ENCODE measurements around the gene TSHZ2.

The TSHZ2 gene

DNA sequence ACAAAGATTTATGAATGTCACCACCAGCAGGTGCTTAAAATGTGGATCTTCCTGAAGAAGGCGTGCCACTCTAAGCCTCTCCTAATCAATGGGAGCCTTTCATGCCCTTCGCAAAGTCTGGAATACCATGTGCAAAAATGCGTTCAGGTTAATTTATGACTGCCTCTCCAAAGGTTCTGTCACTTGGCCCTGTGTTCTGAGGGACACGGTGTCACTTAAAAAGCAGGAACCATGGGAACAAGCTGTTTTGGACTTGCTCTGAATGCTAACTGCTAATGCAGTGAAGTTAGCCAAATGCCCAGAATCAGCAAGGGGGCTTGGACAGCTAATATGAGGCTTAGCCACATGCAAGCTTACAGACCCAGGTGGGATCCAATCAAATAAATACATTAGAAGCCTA, 250.3 kb downstream of the TSHZ2 start:
- TF ChIP-seq, protein P1, sequence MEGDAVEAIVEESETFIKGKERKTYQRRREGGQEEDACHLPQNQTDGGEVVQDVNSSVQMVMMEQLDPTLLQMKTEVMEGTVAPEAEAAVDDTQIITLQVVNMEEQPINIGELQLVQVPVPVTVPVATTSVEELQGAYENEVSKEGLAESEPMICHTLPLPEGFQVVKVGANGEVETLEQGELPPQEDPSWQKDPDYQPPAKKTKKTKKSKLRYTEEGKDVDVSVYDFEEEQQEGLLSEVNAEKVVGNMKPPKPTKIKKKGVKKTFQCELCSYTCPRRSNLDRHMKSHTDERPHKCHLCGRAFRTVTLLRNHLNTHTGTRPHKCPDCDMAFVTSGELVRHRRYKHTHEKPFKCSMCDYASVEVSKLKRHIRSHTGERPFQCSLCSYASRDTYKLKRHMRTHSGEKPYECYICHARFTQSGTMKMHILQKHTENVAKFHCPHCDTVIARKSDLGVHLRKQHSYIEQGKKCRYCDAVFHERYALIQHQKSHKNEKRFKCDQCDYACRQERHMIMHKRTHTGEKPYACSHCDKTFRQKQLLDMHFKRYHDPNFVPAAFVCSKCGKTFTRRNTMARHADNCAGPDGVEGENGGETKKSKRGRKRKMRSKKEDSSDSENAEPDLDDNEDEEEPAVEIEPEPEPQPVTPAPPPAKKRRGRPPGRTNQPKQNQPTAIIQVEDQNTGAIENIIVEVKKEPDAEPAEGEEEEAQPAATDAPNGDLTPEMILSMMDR (IDR thresholded peaks at IDR 0.05; ENCODE audit: low read depth, low read length, missing control alignments) = no peak
- DNase-seq (ENCODE audit: extremely low read depth, low read depth) = no peak
- no peak overlapping the region for H3K4me3 ChIP-seq (replicated peaks; ENCODE audit: low read depth, low read length)

DNA sequence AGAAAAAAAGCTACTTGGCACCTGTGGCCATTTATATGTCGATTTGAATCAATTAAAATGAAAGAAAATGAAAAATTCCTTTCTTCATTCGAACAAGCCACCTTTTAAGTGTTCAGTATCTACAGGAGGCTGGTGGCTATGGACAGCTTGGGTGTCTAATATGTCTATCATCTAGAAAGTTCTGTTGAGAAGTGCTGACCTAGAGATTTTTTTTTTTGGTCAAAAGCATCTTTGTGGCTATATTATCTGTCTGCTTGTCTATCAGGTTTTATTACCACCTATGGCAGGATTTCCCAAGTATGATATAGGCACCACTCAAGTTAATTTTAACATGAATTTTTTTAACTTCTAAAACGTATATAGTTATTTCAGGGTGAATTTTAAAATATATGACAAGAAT, 250.8 kb downstream of the TSHZ2 start:
- H3K4me3 ChIP-seq (replicated peaks; ENCODE audit: low read depth, low read length) = no peak overlapping the region

DNA sequence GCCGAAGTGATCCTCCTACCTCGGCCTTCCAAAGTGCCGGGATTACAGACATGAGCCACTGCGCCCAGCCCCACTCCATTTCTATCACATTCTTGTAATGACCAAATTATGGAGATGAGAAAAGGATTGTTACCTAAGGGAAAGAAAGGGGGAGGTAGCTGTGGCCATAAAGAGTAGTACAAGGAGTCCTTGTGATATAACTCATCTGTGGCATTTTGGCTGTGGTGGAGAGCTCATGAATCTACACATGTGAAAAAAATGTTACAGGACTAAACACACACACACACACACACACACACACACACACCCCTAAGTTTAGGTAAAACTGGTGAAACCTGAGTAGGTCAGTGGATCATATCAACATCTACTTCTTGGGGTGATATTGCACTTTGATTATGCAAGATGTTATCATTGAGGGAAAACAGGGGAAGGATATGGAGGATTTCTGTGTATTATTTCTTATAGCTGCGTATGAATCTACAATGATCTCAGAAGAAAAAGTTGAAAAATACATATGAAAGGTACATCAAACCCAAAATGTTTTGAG, 251.5 kb downstream of the TSHZ2 start:
- TF ChIP-seq, protein P1 (IDR thresholded peaks at IDR 0.05; ENCODE audit: low read depth, low read length, missing control alignments) = no peak
- no peak for DNase-seq (ENCODE audit: extremely low read depth, low read depth)
- no peak overlapping the region for H3K4me3 ChIP-seq (replicated peaks; ENCODE audit: low read depth, low read length)

More for the DNA sequence above, 250.8 kb downstream of the TSHZ2 start:
- no peak for DNase-seq (ENCODE audit: extremely low read depth, low read depth)
- TF ChIP-seq, protein P1 (IDR thresholded peaks at IDR 0.05; ENCODE audit: low read depth, low read length, missing control alignments) = no peak

DNA sequence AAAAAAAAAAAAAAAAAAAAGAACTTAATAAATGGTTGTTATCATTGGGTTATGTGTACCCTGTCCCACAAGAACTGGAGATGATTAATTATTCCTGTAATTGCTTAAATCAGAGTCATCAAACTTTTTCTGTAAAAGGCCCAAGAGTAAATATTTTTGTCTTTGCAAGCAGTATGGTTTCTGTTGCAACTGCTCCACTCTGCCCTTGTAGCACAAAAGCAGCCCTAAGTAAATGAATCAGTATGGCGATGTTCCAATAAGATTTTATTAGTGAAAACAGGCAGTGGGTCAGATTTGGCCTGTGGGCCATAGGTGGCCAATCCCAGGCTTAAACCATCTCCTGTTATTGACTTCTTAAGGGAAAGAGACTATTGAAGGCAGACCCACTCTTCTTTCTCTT, 252.7 kb downstream of the TSHZ2 start:
- TF ChIP-seq, protein P1 (IDR thresholded peaks at IDR 0.05; ENCODE audit: low read depth, low read length, missing control alignments) = no peak
- no peak overlapping the region for H3K4me3 ChIP-seq (replicated peaks; ENCODE audit: low read depth, low read length)
- no peak for DNase-seq (ENCODE audit: extremely low read depth, low read depth)

DNA sequence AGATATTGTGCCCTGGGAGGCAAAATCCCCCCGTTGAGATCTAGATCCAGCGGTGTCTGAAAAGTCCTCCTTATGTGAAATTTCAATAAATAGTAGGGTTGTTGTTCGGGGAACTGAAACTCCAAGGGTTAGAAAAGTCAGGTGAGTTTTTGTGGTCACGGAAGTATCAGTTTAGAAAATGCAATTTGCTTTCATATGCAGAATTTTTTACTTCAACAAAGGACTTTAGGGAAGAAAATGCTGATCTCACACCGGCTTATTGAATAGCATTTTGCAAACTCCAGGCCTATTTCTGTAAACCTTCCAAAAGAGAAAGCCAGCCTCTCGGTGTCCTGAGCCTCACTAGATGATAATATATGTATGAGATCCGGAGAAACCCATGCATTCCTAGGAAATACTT, 254.7 kb downstream of the TSHZ2 start:
- no peak overlapping the region for H3K4me3 ChIP-seq (replicated peaks; ENCODE audit: low read depth, low read length)
- no peak for DNase-seq (ENCODE audit: extremely low read depth, low read depth)
- TF ChIP-seq, protein P1 (IDR thresholded peaks at IDR 0.05; ENCODE audit: low read depth, low read length, missing control alignments) = no peak

DNA sequence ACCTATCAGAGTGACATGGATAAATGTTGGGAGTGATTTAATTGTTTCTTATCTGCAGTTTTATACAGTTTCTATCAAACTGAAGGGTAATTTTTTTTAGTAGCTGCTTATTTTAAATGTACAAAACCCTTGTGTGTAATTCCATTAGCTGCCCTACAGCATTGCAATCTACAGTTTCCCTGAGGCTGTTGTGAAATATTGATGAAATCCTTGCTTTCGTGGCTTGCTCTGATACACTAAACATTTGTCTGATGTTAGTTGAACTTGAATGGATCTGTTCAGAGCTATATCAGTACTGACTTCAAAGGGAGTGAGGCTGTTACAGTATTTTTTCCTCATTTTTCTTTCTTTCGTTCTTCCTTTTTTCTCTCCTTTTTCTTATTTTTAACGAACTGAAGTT, 255.4 kb downstream of the TSHZ2 start:
- DNase-seq (ENCODE audit: extremely low read depth, low read depth) = no peak
- TF ChIP-seq, protein P1 (IDR thresholded peaks at IDR 0.05; ENCODE audit: low read depth, low read length, missing control alignments) = no peak
- H3K4me3 ChIP-seq (replicated peaks; ENCODE audit: low read depth, low read length) = no peak overlapping the region

DNA sequence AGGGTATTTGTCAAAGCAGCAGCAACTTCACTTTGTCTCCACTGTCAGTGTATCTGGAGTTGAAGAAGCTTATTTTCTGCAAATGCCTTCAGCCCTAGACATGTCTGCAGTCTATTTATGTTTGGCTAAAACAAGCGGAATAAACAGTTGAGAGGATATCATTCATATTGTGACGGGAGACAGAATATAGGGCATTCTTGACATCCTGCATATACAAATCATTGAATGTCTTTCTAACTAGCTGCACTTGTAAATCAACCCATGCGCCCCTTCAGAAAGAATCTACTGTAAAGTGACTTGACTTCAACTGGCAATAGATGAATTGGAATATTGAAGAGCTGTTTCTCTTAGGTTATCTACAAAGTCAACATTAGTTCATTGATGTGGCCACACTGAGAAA, 258.9 kb downstream of the TSHZ2 start:
- TF ChIP-seq, protein P1 (IDR thresholded peaks at IDR 0.05; ENCODE audit: low read depth, low read length, missing control alignments) = no peak
- H3K4me3 ChIP-seq (replicated peaks; ENCODE audit: low read depth, low read length) = no peak overlapping the region
- no peak for DNase-seq (ENCODE audit: extremely low read depth, low read depth)
